Neural crest cell (in vitro differentiated cells): Measurements from ENCODE around the gene MUC5AC. TPM values are rescaled to one million over a fixed set of nuclear protein-coding genes. Genes with fewer than 3 reads are reported as not detected.
"Not testable (repeated sequence)": the region's sequence is repeated elsewhere in the genome, so short reads cannot be mapped to it uniquely, and the experiment has no call there.

Source experiments
- DNase-seq: peaks from one replicate; pipeline ENCODE4 v3.0.0; 2021; ENCODE audit warnings: low read depth, mixed read lengths, low spot score
- H3K27ac Mint-ChIP-seq: one replicate; pipeline ENCODE4 v1.8.0; 2021; ENCODE audit warnings: mild to moderate bottlenecking, mixed read lengths; ENCODE audit not compliant: unreplicated experiment
- H3K27me3 Mint-ChIP-seq: 2 replicates; pipeline ENCODE4 v1.8.0; 2021; ENCODE audit warnings: low read depth, mild to moderate bottlenecking, mixed read lengths
- H3K36me3 Mint-ChIP-seq: 2 replicates; pipeline ENCODE4 v1.8.0; 2021; ENCODE audit warnings: low read depth, mild to moderate bottlenecking, mixed read lengths
- H3K4me1 Mint-ChIP-seq: 2 replicates; pipeline ENCODE4 v1.8.0; 2021; ENCODE audit warnings: mixed read lengths
- H3K4me3 Mint-ChIP-seq: one replicate; pipeline ENCODE4 v1.8.0; 2021; ENCODE audit warnings: mild to moderate bottlenecking, mixed read lengths
- H3K9me3 Mint-ChIP-seq: 2 replicates; pipeline ENCODE4 v1.8.0; 2021; ENCODE audit warnings: mixed read lengths
- CTCF ChIP-seq: fragments of 200-600 bp; sonication (generic); conservative IDR thresholded peaks from 2 replicates; pipeline ENCODE4 v1.5.0; 2021; ENCODE audit warnings: antibody characterized with exemption, mild to moderate bottlenecking
- total RNA-seq: library from RNA; stranded (reverse); gene quantifications from 2 replicates; pipeline ENCODE4 v1.2.1, GENCODE V29; 2021

Gene MUC5AC
- total RNA-seq, 1 donor from 2014 or later: not detected

- H3K36me3 Mint-ChIP-seq: no peaks in the 10 kb centered on the region
- H3K27me3 Mint-ChIP-seq: no peaks in the 10 kb centered on the region
- no peaks in the 10 kb centered on the region for H3K9me3 Mint-ChIP-seq
- TF ChIP-seq CTCF: no peak
- no peak overlapping the region for H3K27ac Mint-ChIP-seq
- no peaks in the 10 kb centered on the region for H3K4me1 Mint-ChIP-seq
- DNase-seq: no peak
- no peak overlapping the region for H3K4me3 Mint-ChIP-seq
These were observed 4.4 kb downstream of the MUC5AC start for GRCh38 chr11:1162138-1162475.

- no peaks in the 10 kb centered on the region for H3K4me1 Mint-ChIP-seq
- no peak for DNase-seq
- H3K27me3 Mint-ChIP-seq: no peaks in the 10 kb centered on the region
- H3K9me3 Mint-ChIP-seq: no peaks in the 10 kb centered on the region
- no peak for TF ChIP-seq CTCF
- peak overlapping the region; percentile 3 for H3K27ac Mint-ChIP-seq
- H3K4me3 Mint-ChIP-seq: no peak overlapping the region
- no peaks in the 10 kb centered on the region for H3K36me3 Mint-ChIP-seq
These were observed 4.9 kb downstream of the MUC5AC start for GRCh38 chr11:1162491-1163311.

GRCh38 chr11:1163321-1163910 is 5.7 kb downstream of the MUC5AC start:
- no peak for DNase-seq
- TF ChIP-seq CTCF: no peak
- no peaks in the 10 kb centered on the region for H3K4me1 Mint-ChIP-seq
- H3K36me3 Mint-ChIP-seq: no peaks in the 10 kb centered on the region
- H3K4me3 Mint-ChIP-seq: no peak overlapping the region
- peak overlapping the region; percentile 3 for H3K27ac Mint-ChIP-seq
- no peaks in the 10 kb centered on the region for H3K9me3 Mint-ChIP-seq
- no peaks in the 10 kb centered on the region for H3K27me3 Mint-ChIP-seq

- Mint-ChIP-seq H3K27ac (no peak overlapping the region), H3K9me3 (no peaks in the 10 kb centered on the region), H3K4me3 (no peak overlapping the region), H3K4me1 (no peaks in the 10 kb centered on the region), H3K36me3 (no peaks in the 10 kb centered on the region), H3K27me3 (no peaks in the 10 kb centered on the region)
- no peak for TF ChIP-seq CTCF
- no peak for DNase-seq
These were observed 6.4 kb downstream of the MUC5AC start for GRCh38 chr11:1163911-1164735.

- not testable (repeated sequence) for H3K4me1 Mint-ChIP-seq, H3K9me3 Mint-ChIP-seq, H3K27me3 Mint-ChIP-seq, H3K4me3 Mint-ChIP-seq, H3K27ac Mint-ChIP-seq, H3K36me3 Mint-ChIP-seq, DNase-seq
These were observed 7.1 kb downstream of the MUC5AC start for GRCh38 chr11:1164779-1165255.
